ENCODE measurements around the gene EIF3J.
"Not testable (repeated sequence)": the region's sequence is repeated elsewhere in the genome, so short reads cannot be mapped to it uniquely, and the experiment has no call there.

Gene EIF3J

DNA sequence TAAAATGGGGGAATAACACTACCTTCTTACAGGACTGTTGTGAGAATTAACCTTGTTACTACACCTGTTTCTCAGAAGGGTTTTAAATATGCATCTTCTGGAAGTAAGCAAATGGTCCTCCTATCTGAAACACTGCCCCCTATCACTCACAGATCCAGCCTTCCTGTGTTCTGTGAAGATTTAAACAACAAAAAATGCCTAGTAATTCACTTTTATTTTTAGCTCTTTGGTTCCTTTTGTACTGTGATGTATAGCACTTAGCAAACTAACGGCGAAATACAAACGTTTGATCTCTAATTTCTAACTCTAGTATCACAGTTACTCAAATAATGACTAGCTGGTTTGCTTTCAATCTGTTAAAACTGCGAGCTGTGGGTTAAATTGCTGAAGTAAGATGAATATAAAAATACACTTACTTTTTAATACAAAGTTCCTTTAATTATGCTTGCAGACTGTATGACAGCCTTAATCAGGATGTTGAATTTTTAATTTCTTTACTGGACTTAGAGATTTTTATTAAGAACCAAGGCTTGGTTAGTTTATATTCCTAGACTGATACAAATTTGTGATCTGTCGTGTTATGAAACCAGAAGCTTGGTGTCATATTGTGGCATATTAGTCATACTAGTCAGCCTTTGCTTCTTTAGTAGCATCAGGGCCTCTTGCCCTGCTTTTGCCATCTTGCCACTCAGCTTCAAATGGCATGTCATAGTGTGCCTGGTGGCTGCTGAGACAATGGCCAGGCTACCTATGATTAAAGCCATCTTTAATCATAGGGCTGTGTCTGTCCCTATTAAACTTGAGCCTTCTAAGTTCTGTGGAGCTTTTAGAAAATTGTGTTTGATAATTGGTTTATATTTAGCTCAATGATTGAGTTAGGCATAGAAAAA is 9.2 kb downstream of the EIF3J start:
- H3K79me2 ChIP-seq (ENCODE audit: insufficient read depth, low read length), result peaks cover 79% of the 10 kb centered on the region
- H3K36me3 ChIP-seq (ENCODE audit: insufficient read depth, low read length), result peaks cover 11% of the 10 kb centered on the region; the same call in 1 of the 2 replicates
- H2AFZ ChIP-seq (ENCODE audit: low read length), result no peak overlapping the region
- no peaks in the 10 kb centered on the region for H3K27me3 ChIP-seq (ENCODE audit: insufficient read depth, low read length, poor library complexity, severe bottlenecking)
- no peak overlapping the region for H3K9ac ChIP-seq (ENCODE audit: low read depth, low read length, poor library complexity, severe bottlenecking)
- TF ChIP-seq, protein P1, sequence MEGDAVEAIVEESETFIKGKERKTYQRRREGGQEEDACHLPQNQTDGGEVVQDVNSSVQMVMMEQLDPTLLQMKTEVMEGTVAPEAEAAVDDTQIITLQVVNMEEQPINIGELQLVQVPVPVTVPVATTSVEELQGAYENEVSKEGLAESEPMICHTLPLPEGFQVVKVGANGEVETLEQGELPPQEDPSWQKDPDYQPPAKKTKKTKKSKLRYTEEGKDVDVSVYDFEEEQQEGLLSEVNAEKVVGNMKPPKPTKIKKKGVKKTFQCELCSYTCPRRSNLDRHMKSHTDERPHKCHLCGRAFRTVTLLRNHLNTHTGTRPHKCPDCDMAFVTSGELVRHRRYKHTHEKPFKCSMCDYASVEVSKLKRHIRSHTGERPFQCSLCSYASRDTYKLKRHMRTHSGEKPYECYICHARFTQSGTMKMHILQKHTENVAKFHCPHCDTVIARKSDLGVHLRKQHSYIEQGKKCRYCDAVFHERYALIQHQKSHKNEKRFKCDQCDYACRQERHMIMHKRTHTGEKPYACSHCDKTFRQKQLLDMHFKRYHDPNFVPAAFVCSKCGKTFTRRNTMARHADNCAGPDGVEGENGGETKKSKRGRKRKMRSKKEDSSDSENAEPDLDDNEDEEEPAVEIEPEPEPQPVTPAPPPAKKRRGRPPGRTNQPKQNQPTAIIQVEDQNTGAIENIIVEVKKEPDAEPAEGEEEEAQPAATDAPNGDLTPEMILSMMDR (conservative IDR thresholded peaks at IDR 0.05; ENCODE audit: low read length), result peak; percentile 71
- TF ChIP-seq EZH2phosphoT487 (IDR thresholded peaks at IDR 0.05; ENCODE audit: borderline replicate concordance), result no peak
- H3K9me3 ChIP-seq (ENCODE audit: insufficient read depth, low read depth, low read length), result no peaks in the 10 kb centered on the region
- H3K4me2 ChIP-seq (ENCODE audit: low read depth, low read length, poor library complexity, severe bottlenecking), result peak overlapping the region; percentile 51
- peaks cover 25% of the 10 kb centered on the region for H3K4me1 ChIP-seq (ENCODE audit: insufficient read depth, low read length, poor library complexity, severe bottlenecking)
- no peaks in the 10 kb centered on the region for H3F3A ChIP-seq (ENCODE audit: low read depth)
- peak overlapping the region; percentile 28 for H3K4me3 ChIP-seq (ENCODE audit: low read length, poor library complexity, severe bottlenecking)
- H3K9me2 ChIP-seq (replicated peaks; ENCODE audit: low read depth, low read length), result no peaks in the 10 kb centered on the region
- peaks cover 50% of the 10 kb centered on the region for H4K20me1 ChIP-seq (ENCODE audit: insufficient read depth, low read length, poor library complexity, severe bottlenecking)

DNA sequence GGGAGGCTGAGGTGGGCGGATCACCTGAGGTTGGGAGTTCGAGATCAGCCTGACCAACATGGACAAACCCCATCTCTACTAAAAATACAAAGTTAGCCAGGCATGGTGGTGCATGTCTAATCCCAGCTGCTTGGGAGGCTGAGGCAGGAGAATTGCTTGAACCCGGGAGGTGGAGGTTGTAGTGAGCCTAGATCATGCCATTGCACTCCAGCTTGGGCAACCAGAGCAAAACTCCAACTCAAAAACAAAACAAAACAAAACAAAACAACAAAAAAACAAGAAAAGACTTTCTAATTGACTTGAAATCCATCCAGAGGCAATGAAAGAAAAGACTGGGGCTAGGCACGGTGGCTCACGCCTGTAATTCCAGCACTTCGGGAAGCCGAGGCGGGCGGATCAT is 12.2 kb downstream of the EIF3J start:
- peaks cover 38% of the 10 kb centered on the region; the same call in 1 of the 2 replicates for H3K36me3 ChIP-seq (ENCODE audit: insufficient read depth, low read length)
- H3K4me3 ChIP-seq (ENCODE audit: low read length, poor library complexity, severe bottlenecking); H3K27me3 ChIP-seq (ENCODE audit: insufficient read depth, low read length, poor library complexity, severe bottlenecking); H3K9me2 ChIP-seq (replicated peaks; ENCODE audit: low read depth, low read length); H3K4me2 ChIP-seq (ENCODE audit: low read depth, low read length, poor library complexity, severe bottlenecking); H3K9ac ChIP-seq (ENCODE audit: low read depth, low read length, poor library complexity, severe bottlenecking); H3K9me3 ChIP-seq (ENCODE audit: insufficient read depth, low read depth, low read length); H3F3A ChIP-seq (ENCODE audit: low read depth); H3K4me1 ChIP-seq (ENCODE audit: insufficient read depth, low read length, poor library complexity, severe bottlenecking); H2AFZ ChIP-seq (ENCODE audit: low read length): not testable (repeated sequence)
- peaks cover 25% of the 10 kb centered on the region for H4K20me1 ChIP-seq (ENCODE audit: insufficient read depth, low read length, poor library complexity, severe bottlenecking)
- peaks cover 49% of the 10 kb centered on the region for H3K79me2 ChIP-seq (ENCODE audit: insufficient read depth, low read length)

DNA sequence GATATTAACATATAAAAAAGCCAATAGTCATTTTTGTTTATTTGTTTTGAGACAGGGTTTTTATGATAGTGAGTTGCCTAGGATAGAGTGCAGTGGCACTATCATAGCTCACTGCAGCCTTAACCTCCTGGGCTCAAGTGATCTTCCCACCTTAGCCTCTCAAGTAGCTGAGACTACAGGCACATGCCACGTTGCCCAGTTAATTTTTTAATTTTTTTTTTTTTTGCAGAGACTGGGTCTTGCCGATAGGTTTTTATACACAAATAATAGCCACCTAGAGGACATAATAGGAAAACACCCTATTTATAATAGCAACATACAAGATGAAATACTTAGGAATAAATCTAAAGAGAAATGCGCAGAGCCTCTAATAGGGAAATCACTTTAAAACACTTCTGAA is 13.3 kb downstream of the EIF3J start:
- no peak for TF ChIP-seq EZH2phosphoT487 (IDR thresholded peaks at IDR 0.05; ENCODE audit: borderline replicate concordance)
- TF ChIP-seq, protein P1 (conservative IDR thresholded peaks at IDR 0.05; ENCODE audit: low read length), result peak; percentile 59
- H3K36me3 ChIP-seq (ENCODE audit: insufficient read depth, low read length), result peaks cover 49% of the 10 kb centered on the region
- H3K4me3 ChIP-seq (ENCODE audit: low read length, poor library complexity, severe bottlenecking), result no peak overlapping the region
- H3K4me1 ChIP-seq (ENCODE audit: insufficient read depth, low read length, poor library complexity, severe bottlenecking), result peaks cover 19% of the 10 kb centered on the region
- H3F3A ChIP-seq (ENCODE audit: low read depth), result no peaks in the 10 kb centered on the region
- H2AFZ ChIP-seq (ENCODE audit: low read length), result no peak overlapping the region
- peaks cover 20% of the 10 kb centered on the region for H4K20me1 ChIP-seq (ENCODE audit: insufficient read depth, low read length, poor library complexity, severe bottlenecking)
- peaks cover 45% of the 10 kb centered on the region for H3K79me2 ChIP-seq (ENCODE audit: insufficient read depth, low read length)
- H3K9me3 ChIP-seq (ENCODE audit: insufficient read depth, low read depth, low read length), result no peaks in the 10 kb centered on the region
- H3K4me2 ChIP-seq (ENCODE audit: low read depth, low read length, poor library complexity, severe bottlenecking), result no peak overlapping the region
- H3K27me3 ChIP-seq (ENCODE audit: insufficient read depth, low read length, poor library complexity, severe bottlenecking), result no peaks in the 10 kb centered on the region
- H3K9ac ChIP-seq (ENCODE audit: low read depth, low read length, poor library complexity, severe bottlenecking), result no peak overlapping the region
- H3K9me2 ChIP-seq (replicated peaks; ENCODE audit: low read depth, low read length), result no peaks in the 10 kb centered on the region

Data from Loucy (cell line).